Tibial artery (tissue), 4 donors: Measurements from ENCODE around the gene GJC2.

Experiments used
- DNase-seq, 2 donors: peaks; one replicate each; pipeline ENCODE4 v3.0.0-alpha.2; 2019
- H3K27ac ChIP-seq, 2 donors: fragments of 200-600 bp; sonication (generic) in 1 of 2; 1 replicate in 1 of 2; 2 replicates in 1 of 2; pipeline ENCODE4 v1.5.1; 2018 to 2019; ENCODE audit warnings: mild to moderate bottlenecking in 1 of 2
- H3K27me3 ChIP-seq, 2 donors: fragments of 200-600 bp; sonication (generic) in 1 of 2; one replicate each; pipeline versions ENCODE4 v1.5.1 to v1.6.0; 2016 to 2019
- H3K36me3 ChIP-seq, 3 donors: fragments of 200-600 bp; sonication (generic) in 2 of 3; one replicate each; pipeline ENCODE4 v1.5.1; 2016 to 2019; ENCODE audit warnings: mild to moderate bottlenecking in 2 of 3
- H3K4me1 ChIP-seq, 4 donors: fragments of 200-600 bp; sonication (generic) in 2 of 4; 1 replicate in 3 of 4; 2 replicates in 1 of 4; pipeline ENCODE4 v1.5.1; 2016 to 2019
- H3K4me3 ChIP-seq, 2 donors: fragments of 200-600 bp; sonication (generic) in 1 of 2; 1 replicate in 1 of 2; 2 replicates in 1 of 2; pipeline ENCODE4 v1.5.1; 2018 to 2019; ENCODE audit warnings: mild to moderate bottlenecking in 2 of 2
- H3K9me3 ChIP-seq, 3 donors: fragments of 200-600 bp; sonication (generic) in 1 of 3; one replicate each; pipeline ENCODE4 v1.5.1; 2016 to 2019
- CTCF ChIP-seq, 2 experiments: fragments of 200-600 bp in 1 of 2; fragments of 450-650 bp in 1 of 2; IDR thresholded peaks; one replicate each; pipeline ENCODE4 v1.5.1; 2017 to 2019; ENCODE audit warnings: antibody characterized with exemption in 2 of 2, mild to moderate bottlenecking in 1 of 2, moderate library complexity in 1 of 2
- intact Hi-C: fragments of 100-400 bp; cut with DNase I; formaldehyde crosslinking; loops from one replicate; pipeline ENCODE4 v1.15.0; 2023; ENCODE audit warnings: low total_unique reads

Gene GJC2

GRCh38 chr1:228178737-228179684 is 29.3 kb downstream of the GJC2 start:
- Histone ChIP-seq H3K4me3 (no peak overlapping the region), H3K27ac (peak overlapping the region in 1 of 2 donors; percentile 5), H3K27me3 (no peaks in the 10 kb centered on the region), H3K9me3 (no peaks in the 10 kb centered on the region), H3K4me1 (peaks cover 0 to 9% (median 1%) of the 10 kb centered on the region in 4 donors), H3K36me3 (peaks cover 0 to 18% (median 11%) of the 10 kb centered on the region in 3 donors)
- intact Hi-C loops: loop anchor here (10.0 kb wide), 1 partner anchor 96 kb away; no protein-coding TSS in a partner anchor
- peak in 1 of 2 donors; percentile 68 for DNase-seq
- no peak for TF ChIP-seq CTCF (IDR thresholded peaks at IDR 0.05)

DNA sequence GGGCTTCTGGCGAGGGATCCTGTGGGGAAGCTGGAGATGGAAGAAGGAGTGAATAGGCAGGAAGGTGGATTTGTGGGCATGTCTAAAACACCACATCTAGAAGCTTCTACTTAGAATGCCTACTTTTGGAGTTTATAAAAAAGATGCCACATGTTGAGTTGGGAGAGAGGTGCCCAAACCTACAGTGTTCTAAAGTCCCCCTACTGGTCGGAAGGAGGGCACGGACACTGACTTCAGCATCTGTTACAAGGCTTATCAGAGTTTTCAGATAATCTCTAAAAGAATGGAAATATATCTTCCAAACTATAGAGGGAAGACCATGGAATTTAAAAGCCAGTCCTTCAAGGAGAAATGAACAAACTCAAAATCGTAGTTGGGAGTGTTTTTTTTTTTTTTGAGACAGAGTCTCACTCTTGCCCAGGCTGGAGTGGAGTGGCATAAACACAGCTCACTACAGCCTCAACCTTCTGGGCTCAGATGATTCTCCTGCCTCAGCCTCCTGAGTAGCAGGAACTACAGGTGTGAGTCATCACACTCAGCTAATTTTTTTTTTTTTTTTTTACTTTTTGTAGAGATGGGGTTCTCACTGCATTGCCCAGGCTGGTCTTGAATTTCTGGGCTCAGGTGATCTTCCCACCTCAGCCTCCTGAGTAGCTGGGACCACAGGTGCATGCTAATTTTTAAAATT is 30.7 kb downstream of the GJC2 start:
- Histone ChIP-seq H3K9me3 (no peaks in the 10 kb centered on the region), H3K4me1 (peaks cover 0 to 9% (median 1%) of the 10 kb centered on the region in 4 donors), H3K36me3 (peaks cover 0 to 8% (median 4%) of the 10 kb centered on the region in 3 donors), H3K4me3 (no peak overlapping the region), H3K27ac (no peak overlapping the region), H3K27me3 (no peaks in the 10 kb centered on the region)
- TF ChIP-seq CTCF (IDR thresholded peaks at IDR 0.05): no peak
- intact Hi-C loops: no loop called here
- DNase-seq: no peak

GRCh38 chr1:228180959-228181644 is 31.4 kb downstream of the GJC2 start:
- Histone ChIP-seq H3K4me3 (no peak overlapping the region), H3K27me3 (no peaks in the 10 kb centered on the region), H3K27ac (no peak overlapping the region), H3K4me1 (peaks cover 0 to 9% (median 1%) of the 10 kb centered on the region in 4 donors), H3K36me3 (peaks cover 0 to 2% (median 0%) of the 10 kb centered on the region in 3 donors), H3K9me3 (no peaks in the 10 kb centered on the region)
- TF ChIP-seq CTCF (IDR thresholded peaks at IDR 0.05): no peak
- DNase-seq: no peak
- intact Hi-C loops: no loop called here

GRCh38 chr1:228181645-228182034 is 31.9 kb downstream of the GJC2 start:
- no peaks in the 10 kb centered on the region for H3K9me3 ChIP-seq
- intact Hi-C loops: no loop called here
- H3K27me3 ChIP-seq: no peaks in the 10 kb centered on the region
- H3K4me1 ChIP-seq: peaks cover 0 to 9% (median 1%) of the 10 kb centered on the region in 4 donors
- no peak for DNase-seq
- H3K36me3 ChIP-seq: no peaks in the 10 kb centered on the region
- TF ChIP-seq CTCF (IDR thresholded peaks at IDR 0.05): no peak
- H3K4me3 ChIP-seq: no peak overlapping the region
- no peak overlapping the region for H3K27ac ChIP-seq

DNA sequence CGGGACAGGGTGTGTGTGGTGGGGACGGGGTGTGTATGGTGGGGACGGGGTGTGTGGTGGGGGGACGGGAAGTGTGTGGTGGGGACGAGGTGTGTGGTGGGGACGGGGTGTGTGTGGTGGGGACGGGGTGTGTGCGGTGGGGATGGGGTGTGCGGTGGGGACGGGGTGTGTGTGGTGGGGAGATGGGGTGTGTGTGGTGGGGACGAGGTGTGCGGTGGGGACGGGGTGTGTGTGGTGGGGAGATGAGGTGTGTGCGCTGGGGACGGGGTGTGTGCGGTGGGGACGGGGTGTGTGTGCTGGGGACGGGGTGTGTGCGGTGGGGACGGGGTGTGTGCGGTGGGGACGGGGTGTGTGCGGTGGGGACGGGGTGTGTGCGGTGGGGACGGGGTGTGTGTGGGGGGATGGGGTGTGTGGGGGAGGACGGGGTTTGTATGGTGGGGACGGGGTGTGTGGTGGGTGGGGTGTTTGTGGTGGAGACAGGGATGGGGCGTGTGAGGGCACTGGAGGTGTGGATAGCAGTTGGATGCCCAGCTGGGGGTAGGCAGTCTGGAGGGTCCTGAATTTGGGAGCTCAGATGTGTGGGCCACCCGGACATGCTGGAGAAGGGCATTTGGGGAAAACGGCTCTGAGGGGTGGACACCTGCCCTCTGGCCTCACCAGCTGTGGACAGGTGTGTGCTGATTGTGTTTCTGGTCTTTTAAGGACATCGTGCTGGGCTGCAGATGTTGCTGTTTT is 32.7 kb downstream of the GJC2 start:
- no peaks in the 10 kb centered on the region for H3K27me3 ChIP-seq
- H3K4me3 ChIP-seq: no peak overlapping the region
- no peaks in the 10 kb centered on the region for H3K36me3 ChIP-seq
- no peak for TF ChIP-seq CTCF (IDR thresholded peaks at IDR 0.05)
- no peaks in the 10 kb centered on the region for H3K9me3 ChIP-seq
- intact Hi-C loops: no loop called here
- H3K4me1 ChIP-seq: peaks cover 0 to 9% (median 1%) of the 10 kb centered on the region in 4 donors
- DNase-seq: peak in 1 of 2 donors; percentile 32
- no peak overlapping the region for H3K27ac ChIP-seq
